T-helper 2 cell treated with Interferon-gamma antibody and Interleukin-4, amounts not matched to agents 5 μg/mL and 100 μg/mL, for 36 hours (primary cell): ENCODE results near the gene FOXN3.

Source experiments
- DNase-seq: peaks from one replicate; pipeline ENCODE4 v3.0.0; 2021; ENCODE audit warnings: low spot score
- H3K27ac Mint-ChIP-seq: one replicate; pipeline ENCODE4 v1.8.0; 2021; ENCODE audit warnings: mild to moderate bottlenecking, mixed read lengths
- H3K27me3 Mint-ChIP-seq: one replicate; pipeline ENCODE4 v1.8.0; 2021; ENCODE audit warnings: low read depth, mixed read lengths
- H3K36me3 Mint-ChIP-seq: one replicate; pipeline ENCODE4 v1.8.0; 2021; ENCODE audit warnings: low read depth, mixed read lengths
- H3K4me1 Mint-ChIP-seq: one replicate; pipeline ENCODE4 v1.8.0; 2021; ENCODE audit warnings: low read depth, mixed read lengths
- H3K4me3 Mint-ChIP-seq: one replicate; pipeline ENCODE4 v1.8.0; 2022; ENCODE audit warnings: mild to moderate bottlenecking, moderate library complexity, mixed read lengths
- H3K9me3 Mint-ChIP-seq: one replicate; pipeline ENCODE4 v1.8.0; 2021; ENCODE audit warnings: mixed read lengths

FOXN3 gene

GRCh38 chr14:89417091-89417464 lies at the start of gene FOXN3:
TSS of gene FOXN3 (minus strand) at chr14:89417233. CDS start at chr14:89412476, 4,757 bp downstream.
- DNase-seq, result peak; percentile 80
- Mint-ChIP-seq H3K27me3 (no peaks in the 10 kb centered on the region), H3K27ac (peak within 1 kb of the TSS; percentile 92), H3K4me3 (peak within 1 kb of the TSS; percentile 95), H3K4me1 (peaks cover 46% of the 10 kb centered on the region), H3K9me3 (no peaks in the 10 kb centered on the region), H3K36me3 (peaks cover 22% of the 10 kb centered on the region)

GRCh38 chr14:89466484-89466883 lies 49.5 kb upstream of the FOXN3 start:
- H3K27me3 Mint-ChIP-seq, result no peaks in the 10 kb centered on the region
- peaks cover 23% of the 10 kb centered on the region for H3K36me3 Mint-ChIP-seq
- peaks cover 17% of the 10 kb centered on the region for H3K4me1 Mint-ChIP-seq
- no peak overlapping the region for H3K4me3 Mint-ChIP-seq
- H3K9me3 Mint-ChIP-seq, result no peaks in the 10 kb centered on the region
- H3K27ac Mint-ChIP-seq, result peak overlapping the region; percentile 70
- no peak for DNase-seq

- peaks cover 17% of the 10 kb centered on the region for H3K4me1 Mint-ChIP-seq
- peaks cover 21% of the 10 kb centered on the region for H3K36me3 Mint-ChIP-seq
- H3K9me3 Mint-ChIP-seq, result no peaks in the 10 kb centered on the region
- no peak overlapping the region for H3K27ac Mint-ChIP-seq
- no peak overlapping the region for H3K4me3 Mint-ChIP-seq
- no peaks in the 10 kb centered on the region for H3K27me3 Mint-ChIP-seq
- no peak for DNase-seq
Measured at GRCh38 chr14:89465876-89466275, 48.8 kb upstream of the FOXN3 start.

GRCh38 chr14:89461256-89461655 lies 44.2 kb upstream of the FOXN3 start:
- H3K4me3 Mint-ChIP-seq, result no peak overlapping the region
- H3K4me1 Mint-ChIP-seq, result peaks cover 11% of the 10 kb centered on the region
- no peaks in the 10 kb centered on the region for H3K9me3 Mint-ChIP-seq
- H3K27me3 Mint-ChIP-seq, result no peaks in the 10 kb centered on the region
- DNase-seq, result no peak
- no peak overlapping the region for H3K27ac Mint-ChIP-seq
- peaks cover 19% of the 10 kb centered on the region for H3K36me3 Mint-ChIP-seq

GRCh38 chr14:89458713-89459420 lies 41.8 kb upstream of the FOXN3 start:
- Mint-ChIP-seq H3K4me3 (no peak overlapping the region), H3K9me3 (no peaks in the 10 kb centered on the region), H3K36me3 (peaks cover 13% of the 10 kb centered on the region), H3K4me1 (peaks cover 17% of the 10 kb centered on the region), H3K27me3 (no peaks in the 10 kb centered on the region), H3K27ac (no peak overlapping the region)
- no peak for DNase-seq

GRCh38 chr14:89457007-89457406 lies 40.0 kb upstream of the FOXN3 start:
- Mint-ChIP-seq H3K27me3 (no peaks in the 10 kb centered on the region), H3K4me3 (no peak overlapping the region), H3K9me3 (no peaks in the 10 kb centered on the region), H3K36me3 (peaks cover 15% of the 10 kb centered on the region), H3K4me1 (peaks cover 17% of the 10 kb centered on the region), H3K27ac (no peak overlapping the region)
- DNase-seq, result no peak

- peaks cover 17% of the 10 kb centered on the region for H3K4me1 Mint-ChIP-seq
- no peak overlapping the region for H3K27ac Mint-ChIP-seq
- H3K9me3 Mint-ChIP-seq, result no peaks in the 10 kb centered on the region
- peaks cover 14% of the 10 kb centered on the region for H3K36me3 Mint-ChIP-seq
- H3K27me3 Mint-ChIP-seq, result no peaks in the 10 kb centered on the region
- no peak for DNase-seq
- H3K4me3 Mint-ChIP-seq, result no peak overlapping the region
Measured at GRCh38 chr14:89455412-89455811, 38.4 kb upstream of the FOXN3 start.

GRCh38 chr14:89454996-89455395 lies 38.0 kb upstream of the FOXN3 start:
- Mint-ChIP-seq H3K4me1 (peaks cover 17% of the 10 kb centered on the region), H3K27ac (no peak overlapping the region), H3K9me3 (no peaks in the 10 kb centered on the region), H3K27me3 (no peaks in the 10 kb centered on the region), H3K4me3 (no peak overlapping the region), H3K36me3 (peaks cover 12% of the 10 kb centered on the region)
- DNase-seq, result no peak

GRCh38 chr14:89452281-89452680 lies 35.2 kb upstream of the FOXN3 start:
- no peaks in the 10 kb centered on the region for H3K9me3 Mint-ChIP-seq
- H3K27ac Mint-ChIP-seq, result no peak overlapping the region
- H3K4me1 Mint-ChIP-seq, result peaks cover 20% of the 10 kb centered on the region
- peaks cover 7% of the 10 kb centered on the region for H3K36me3 Mint-ChIP-seq
- no peak overlapping the region for H3K4me3 Mint-ChIP-seq
- no peaks in the 10 kb centered on the region for H3K27me3 Mint-ChIP-seq
- DNase-seq, result no peak

GRCh38 chr14:89451229-89451628 lies 34.2 kb upstream of the FOXN3 start:
- no peaks in the 10 kb centered on the region for H3K9me3 Mint-ChIP-seq
- peaks cover 23% of the 10 kb centered on the region for H3K4me1 Mint-ChIP-seq
- no peaks in the 10 kb centered on the region for H3K27me3 Mint-ChIP-seq
- H3K27ac Mint-ChIP-seq, result no peak overlapping the region
- H3K4me3 Mint-ChIP-seq, result no peak overlapping the region
- no peak for DNase-seq
- peaks cover 6% of the 10 kb centered on the region for H3K36me3 Mint-ChIP-seq

- Mint-ChIP-seq H3K4me3 (peak overlapping the region; percentile 45), H3K36me3 (peaks cover 19% of the 10 kb centered on the region), H3K4me1 (peaks cover 34% of the 10 kb centered on the region), H3K9me3 (no peaks in the 10 kb centered on the region), H3K27ac (peak overlapping the region; percentile 83), H3K27me3 (no peaks in the 10 kb centered on the region)
- DNase-seq, result peak; percentile 11
Measured at GRCh38 chr14:89447182-89447944, 30.3 kb upstream of the FOXN3 start.

- peak overlapping the region; percentile 58 for H3K27ac Mint-ChIP-seq
- peak; percentile 58 for DNase-seq
Measured at GRCh38 chr14:89445273-89445973, 28.4 kb upstream of the FOXN3 start.

GRCh38 chr14:89444516-89445125 lies 27.6 kb upstream of the FOXN3 start:
- H3K27ac Mint-ChIP-seq, result peak overlapping the region; percentile 78
- peaks cover 22% of the 10 kb centered on the region for H3K36me3 Mint-ChIP-seq
- no peak for DNase-seq
- H3K4me3 Mint-ChIP-seq, result peak overlapping the region; percentile 72
- H3K4me1 Mint-ChIP-seq, result peaks cover 38% of the 10 kb centered on the region
- H3K9me3 Mint-ChIP-seq, result no peaks in the 10 kb centered on the region
- H3K27me3 Mint-ChIP-seq, result no peaks in the 10 kb centered on the region

More at GRCh38 chr14:89445273-89445973, 28.4 kb upstream of the FOXN3 start:
- Mint-ChIP-seq H3K9me3 (no peaks in the 10 kb centered on the region), H3K36me3 (peaks cover 22% of the 10 kb centered on the region), H3K4me1 (peaks cover 36% of the 10 kb centered on the region), H3K27me3 (no peaks in the 10 kb centered on the region), H3K4me3 (peak overlapping the region; percentile 37)
